ENCODE data around the gene PAIP2. TPM values are rescaled to one million over a fixed set of nuclear protein-coding genes. Genes with fewer than 3 reads are reported as not detected.
"Not testable (repeated sequence)": the region's sequence is repeated elsewhere in the genome, so short reads cannot be mapped to it uniquely, and the experiment has no call there.

Gene PAIP2
- total RNA-seq, 2 donors from 2014 or later, result 28.0 to 47.5 TPM

DNA sequence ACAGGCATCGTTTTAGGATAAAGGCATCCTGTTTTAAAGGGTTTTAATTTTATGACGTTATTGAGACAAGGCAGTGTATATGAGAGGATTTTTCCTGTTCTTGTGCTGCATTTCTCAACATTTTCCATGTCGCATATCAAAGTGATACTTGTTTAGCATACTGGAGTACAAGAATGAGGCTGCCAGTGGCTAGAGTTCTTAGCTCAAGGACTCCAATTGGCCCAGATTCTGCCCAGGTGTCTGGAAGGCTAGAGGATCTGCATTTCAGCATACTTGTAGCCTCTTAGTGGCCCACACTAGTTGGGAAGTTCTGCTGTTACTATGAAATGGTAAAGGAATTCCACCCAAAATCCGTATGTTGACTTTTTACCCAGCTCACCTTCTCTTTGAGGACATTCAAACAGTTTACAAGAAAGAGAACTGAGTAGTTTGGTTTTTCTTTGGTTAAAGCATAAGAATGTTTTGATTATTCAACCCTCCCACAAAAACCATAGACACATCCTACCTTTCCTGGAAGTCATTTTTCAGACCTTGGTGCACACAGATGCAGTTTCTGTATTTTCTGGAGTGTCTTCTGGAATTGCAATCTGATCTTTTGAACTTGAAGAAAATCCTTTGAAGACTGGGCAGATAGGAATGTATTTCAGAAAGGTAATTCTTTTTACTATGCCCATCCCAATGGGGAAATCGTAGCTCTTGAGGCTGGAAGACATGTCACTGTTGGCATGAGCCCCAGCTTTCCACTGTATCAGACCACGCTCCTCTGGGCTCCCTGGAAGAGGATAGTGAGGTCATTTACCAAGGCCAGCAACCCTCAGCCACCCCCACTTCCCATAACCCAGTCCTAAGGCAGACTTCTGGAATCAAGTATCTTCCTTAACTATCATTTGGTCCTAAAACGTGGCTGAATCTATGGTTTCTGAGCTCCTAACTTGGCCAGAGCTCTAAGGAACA lies 30.1 kb downstream of the PAIP2 start:
- intact Hi-C loops (cut with DNase I, micrococcal nuclease), result no loop called here
- DNase-seq, result no peak
- no peak for ATAC-seq

DNA sequence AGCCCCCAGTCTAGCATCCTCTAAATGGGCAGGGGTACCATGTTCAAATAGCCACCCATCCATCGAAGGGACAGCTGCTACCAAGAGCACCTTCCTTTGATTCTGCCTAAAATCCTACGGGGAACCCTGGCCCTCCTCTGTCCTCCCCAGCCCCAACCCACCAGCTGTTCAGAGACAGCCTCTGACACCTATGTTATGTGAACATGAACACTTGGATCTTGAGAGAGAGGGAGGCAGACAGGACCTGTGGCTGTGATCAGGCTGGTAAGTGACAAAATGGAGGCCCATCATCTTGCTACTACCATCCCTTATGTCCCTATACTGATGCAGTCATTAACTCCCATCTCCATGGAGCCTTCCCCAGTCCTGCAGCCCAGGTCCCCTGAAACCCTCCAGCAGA lies 33.3 kb downstream of the PAIP2 start:
- DNase-seq (no peak), ATAC-seq (no peak)
- intact Hi-C loops (cut with DNase I, micrococcal nuclease), result no loop called here

DNA sequence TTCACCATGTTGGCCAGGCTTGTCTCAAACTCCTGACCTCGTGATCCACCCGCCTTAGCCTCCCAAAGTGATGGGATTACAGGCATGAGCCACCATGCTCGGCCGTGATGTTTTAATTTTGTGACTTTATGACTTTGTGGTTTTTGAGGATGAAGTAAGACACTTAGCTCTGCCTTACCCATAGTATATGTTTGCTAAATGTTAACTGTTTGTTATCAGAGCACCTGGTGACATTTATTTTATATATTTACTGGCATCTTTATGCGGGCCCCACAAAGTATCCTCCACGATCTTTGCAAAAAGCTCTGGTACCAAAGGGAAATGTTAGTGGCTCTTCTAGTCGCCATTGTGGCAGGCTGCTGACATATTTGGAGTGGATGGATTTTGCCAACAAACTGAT lies 34.7 kb downstream of the PAIP2 start:
- intact Hi-C loops (cut with DNase I, micrococcal nuclease), result no loop called here

DNA sequence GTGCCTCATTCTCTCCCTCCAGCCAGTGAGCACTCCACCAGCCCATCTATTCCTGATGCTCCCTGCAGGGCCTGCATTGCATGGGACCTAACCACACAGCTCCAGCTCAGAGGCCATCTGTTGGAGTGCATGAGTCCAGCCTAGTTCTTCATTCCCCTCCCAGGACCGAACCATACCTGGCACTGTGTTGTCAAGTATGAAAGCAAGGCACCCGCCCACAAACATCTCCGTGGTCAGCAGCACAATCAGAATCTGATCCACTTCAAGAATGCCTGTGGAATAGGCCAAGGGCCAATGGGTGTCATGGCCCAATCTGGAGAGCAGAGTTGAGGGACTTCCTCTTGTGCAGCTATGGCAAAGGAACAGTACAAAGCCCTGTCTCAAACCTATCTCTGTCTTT lies 35.6 kb downstream of the PAIP2 start:
- ATAC-seq, result no peak
- DNase-seq, result no peak
- intact Hi-C loops (cut with DNase I, micrococcal nuclease), result no loop called here

More for the DNA sequence above, 34.7 kb downstream of the PAIP2 start:
- ATAC-seq, result no peak
- no peak for DNase-seq

DNA sequence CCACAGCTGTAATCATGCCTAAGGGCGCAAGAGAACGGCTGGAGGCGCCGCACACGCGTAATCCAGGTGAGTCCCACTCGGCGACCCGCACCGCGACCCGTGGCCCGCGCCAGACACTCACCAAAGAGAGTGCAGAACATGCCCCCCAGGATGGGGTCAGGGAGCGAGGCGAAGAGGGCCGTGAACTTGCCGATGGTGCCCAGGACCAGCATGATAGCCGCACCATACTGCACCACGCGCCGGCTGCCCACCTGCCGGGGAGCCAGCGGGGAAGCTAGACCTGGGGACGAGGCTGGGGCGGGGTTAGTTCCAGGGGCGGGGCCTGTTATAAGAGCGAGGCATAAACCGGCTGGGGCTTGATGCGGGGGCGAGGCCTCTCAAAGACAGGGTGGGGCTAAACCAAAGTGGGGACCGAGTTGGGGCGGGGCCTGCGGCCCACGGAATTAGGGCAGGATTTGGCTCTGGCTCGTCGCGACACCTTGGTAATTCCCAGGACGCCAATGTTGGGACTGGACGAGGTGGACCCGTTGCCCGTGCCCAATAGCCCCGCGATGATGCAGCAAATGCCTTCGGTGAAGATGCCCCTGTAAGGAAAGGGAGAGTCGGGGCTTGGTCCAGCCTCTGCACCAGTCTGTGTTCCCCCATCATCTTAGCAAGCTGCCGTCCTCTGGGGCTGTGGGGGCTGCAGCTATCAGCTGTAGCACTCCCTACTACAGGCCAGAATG lies 36.6 kb downstream of the PAIP2 start:
- DNase-seq (no peak), ATAC-seq (no peak)
- intact Hi-C loops (cut with DNase I, micrococcal nuclease), result no loop called here

DNA sequence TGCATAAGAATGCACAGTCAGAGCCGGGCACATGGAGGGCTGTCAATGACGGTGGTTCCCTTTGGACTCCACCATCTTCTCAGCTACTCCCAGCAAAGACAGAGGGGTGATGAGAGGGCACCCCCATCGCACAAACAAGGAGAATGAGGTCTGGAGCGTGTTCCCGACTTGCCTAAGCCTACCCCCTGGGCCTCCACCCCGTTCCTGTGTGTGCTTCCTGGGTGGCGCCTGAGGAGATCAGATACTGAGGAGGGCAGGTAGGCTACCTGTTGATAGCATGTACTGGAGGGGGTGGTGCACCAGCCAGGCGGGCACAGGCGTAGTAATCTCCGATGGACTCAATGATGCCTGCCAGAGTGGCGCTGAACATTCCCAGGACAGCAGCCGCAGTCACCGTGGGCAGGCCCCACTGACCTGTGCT lies 37.3 kb downstream of the PAIP2 start:
- ATAC-seq, result no peak
- intact Hi-C loops (cut with DNase I, micrococcal nuclease), result no loop called here
- no peak for DNase-seq

DNA sequence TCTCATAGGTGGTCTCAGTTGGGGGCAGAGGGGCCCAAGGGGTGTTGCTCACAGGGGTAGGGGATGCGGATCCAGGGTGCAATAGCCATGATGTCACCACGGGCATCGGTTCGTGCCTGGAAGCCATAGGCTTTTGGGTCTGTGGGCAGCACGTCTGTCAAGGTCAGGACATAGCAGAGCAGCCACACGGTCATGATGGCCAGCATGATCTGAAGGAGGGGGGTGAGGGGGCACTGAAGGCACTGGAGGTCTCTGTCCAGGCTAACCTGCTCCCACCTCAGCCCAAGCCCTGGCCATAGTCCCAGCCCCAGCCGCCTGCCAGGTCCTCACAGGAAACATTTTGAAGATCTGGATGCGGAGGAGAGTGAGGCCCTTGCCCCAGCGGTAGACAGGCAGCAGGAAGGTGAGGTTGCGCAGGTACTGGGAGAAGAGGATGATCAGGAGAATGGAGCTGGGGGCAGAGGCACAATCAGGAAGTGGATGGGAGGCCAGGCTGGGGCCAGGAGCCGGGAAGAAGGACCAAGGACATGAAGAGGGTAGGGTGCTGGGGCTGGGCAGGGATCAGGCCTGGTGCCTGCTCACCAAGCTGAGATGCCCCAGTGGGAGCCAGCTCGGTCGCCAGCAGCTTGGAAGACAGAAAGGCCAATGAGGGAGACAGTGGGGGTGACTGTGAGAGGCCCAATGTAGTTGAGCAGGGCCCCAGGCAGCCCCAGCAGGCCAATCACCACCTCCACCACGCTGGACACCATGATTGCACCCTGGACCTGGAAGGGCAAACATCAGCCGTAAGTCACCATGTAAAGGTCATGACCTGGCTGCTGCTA lies 38.2 kb downstream of the PAIP2 start:
- ATAC-seq (no peak), DNase-seq (no peak)
- intact Hi-C loops (cut with DNase I, micrococcal nuclease), result no loop called here

DNA sequence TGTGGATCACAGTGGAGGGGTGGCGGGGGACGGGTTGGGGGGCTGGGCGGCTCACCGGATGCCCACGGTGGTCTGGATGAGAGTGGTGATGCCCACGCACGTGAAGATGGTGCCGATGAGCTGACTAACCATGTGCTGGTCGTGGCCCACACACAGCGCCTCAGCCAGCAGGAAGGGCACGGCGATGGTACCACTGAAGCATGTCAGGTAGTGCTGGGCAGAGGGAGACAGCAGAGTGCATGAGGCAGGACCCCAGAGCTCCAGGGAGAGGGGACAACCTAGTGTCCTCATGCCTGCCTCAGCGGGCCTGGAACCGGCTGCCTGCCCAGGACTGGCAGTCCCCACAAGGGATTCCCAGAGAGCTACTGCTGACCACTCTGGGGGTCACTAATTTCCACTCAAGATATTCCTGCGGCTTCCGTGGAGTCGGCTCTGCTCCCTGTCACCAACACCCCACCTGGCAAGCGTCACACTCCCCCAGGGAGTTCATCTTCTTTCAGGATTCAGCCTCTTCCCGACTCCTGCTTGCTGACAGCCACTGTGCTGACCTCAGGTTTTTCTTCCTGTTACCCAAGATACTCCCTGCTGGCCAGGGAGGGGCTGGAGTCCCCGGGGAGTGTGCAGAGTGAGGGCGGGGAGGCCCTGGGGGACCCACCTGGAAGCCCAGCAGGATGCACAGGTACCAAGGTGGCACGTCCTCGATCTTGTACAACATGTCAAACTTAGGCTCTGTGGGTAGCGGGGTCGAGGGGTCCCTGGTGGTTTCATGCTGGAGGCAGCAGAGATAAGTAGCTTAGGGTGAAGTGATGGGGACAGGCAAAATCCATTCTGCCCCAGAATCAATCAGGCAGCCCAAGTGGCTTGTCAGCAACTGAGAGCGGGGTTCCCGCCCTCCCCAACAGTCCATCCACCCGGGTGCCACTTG lies 40.4 kb downstream of the PAIP2 start:
- ATAC-seq (peak; percentile 48), DNase-seq (no peak)
- intact Hi-C loops (cut with DNase I, micrococcal nuclease), result no loop called here

DNA sequence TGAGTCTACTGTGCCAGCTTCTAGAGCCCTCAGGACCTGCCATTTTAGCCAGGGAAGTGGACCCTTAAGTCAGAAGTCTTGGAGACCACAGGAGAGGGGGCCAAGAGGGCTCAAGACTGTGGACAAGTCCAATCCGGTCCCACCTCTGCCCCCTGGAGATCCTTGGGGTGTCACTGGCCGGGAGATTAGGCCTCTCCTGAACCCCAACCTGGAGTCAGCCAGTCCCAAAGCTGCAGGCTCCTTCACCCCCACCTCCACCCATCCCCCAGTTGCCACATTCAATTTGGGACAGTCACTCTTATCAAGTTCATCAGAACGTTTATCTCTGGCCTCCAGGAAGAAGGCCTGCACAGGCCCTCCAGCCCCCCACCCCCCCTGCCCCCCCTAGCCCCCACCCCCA lies 41.2 kb downstream of the PAIP2 start:
- no peak for DNase-seq
- no peak for ATAC-seq
- intact Hi-C loops (cut with DNase I, micrococcal nuclease), result no loop called here

DNA sequence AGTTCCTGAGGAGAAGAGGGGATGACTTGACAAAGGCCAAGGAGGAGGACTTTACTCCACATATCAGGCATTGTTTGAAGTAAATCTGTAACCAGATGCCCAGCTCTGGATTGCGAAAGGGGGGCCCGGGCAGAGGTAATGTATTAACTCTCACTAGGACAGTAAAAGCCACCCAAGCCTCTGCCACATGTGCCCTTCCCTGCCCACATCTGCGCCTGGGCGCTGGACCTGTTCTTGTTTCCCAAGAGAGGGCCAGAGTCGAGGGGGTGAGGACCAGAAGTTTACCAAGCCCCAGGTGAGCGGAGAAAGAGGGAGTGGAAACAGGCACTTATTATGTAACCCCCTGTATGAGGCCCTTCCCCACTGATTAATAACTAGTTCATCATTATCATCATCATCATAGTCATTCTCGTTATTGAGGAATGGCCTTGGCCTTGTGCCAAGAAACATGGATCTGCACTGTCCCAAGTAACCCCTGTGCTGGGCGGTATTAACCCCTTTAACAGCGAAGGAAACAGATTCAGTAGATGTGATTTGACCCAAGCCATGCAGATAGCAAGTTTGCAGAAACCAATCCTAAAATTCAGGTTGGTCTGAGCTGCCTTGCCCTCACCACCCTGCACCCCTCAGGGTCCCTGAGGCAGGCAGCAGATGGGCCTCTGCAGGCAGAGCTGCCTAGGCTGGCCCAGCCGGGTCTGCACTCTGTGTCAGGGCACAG lies 41.8 kb downstream of the PAIP2 start, which contains the start of gene SLC23A1:
Gene SLC23A1, minus strand, starts transcription at position 23 of the 718 bp plus-strand sequence. CDS start 44 bp downstream, outside the sequence.
- intact Hi-C loops (cut with DNase I, micrococcal nuclease), result no loop called here
- peak; percentile 71 for ATAC-seq
- peak; percentile 73 to 83 for DNase-seq

DNA sequence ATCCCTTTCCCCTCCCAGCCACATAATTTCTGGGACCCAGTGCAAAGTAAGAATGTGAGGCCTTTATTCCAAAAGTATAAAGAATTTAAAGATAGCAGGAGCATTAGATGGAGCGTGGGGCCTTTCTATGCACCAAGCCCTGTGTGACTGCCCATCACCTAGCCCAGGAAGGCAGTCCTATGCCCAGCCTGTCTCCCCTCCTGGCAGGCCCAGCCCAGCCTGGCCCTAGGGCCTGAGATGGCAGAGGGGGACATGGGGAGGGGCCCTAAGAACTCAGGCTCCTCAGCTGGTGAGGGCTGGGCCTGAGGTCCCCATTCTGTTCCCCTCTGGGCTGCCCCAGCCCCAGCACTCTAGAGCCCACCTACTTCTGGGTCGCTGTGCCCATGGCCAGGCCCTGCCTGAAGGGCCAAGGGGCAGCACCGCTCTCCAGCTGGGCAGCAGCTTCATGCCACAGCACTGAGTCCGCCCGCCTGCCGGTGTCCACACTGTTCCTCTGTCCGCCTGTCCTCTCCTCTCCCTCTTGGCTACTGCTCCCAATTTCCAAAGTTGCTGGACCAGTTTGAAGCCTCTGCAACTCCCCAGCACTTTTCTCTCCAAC lies 42.4 kb downstream of the PAIP2 start:
- no peak for ATAC-seq
- no peak for DNase-seq
- intact Hi-C loops (cut with DNase I, micrococcal nuclease), result no loop called here

DNA sequence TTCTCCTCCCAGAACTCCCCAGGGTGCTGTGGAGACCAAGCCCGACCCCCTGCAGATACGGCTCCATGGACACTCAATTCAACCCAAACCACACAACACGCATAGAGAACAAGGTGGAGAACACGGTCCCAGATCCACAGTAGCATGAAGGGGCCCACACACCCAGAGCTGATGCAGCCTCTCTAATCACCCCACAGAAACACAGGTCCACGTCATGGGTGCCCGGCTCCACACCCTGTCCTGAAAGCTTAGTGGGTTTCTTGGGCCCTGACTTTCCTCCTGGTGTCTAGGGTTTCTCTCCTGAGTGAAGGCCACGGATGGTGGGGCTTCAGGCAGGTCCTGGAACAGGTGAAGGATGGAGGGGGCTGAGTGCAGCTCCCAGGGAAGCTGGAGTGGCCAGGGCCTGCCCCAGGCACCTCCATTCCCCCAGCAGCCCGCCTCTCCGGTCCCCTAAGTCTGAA lies 43.0 kb downstream of the PAIP2 start:
- DNase-seq (no peak), ATAC-seq (no peak)
- intact Hi-C loops (cut with DNase I, micrococcal nuclease), result no loop called here

DNA sequence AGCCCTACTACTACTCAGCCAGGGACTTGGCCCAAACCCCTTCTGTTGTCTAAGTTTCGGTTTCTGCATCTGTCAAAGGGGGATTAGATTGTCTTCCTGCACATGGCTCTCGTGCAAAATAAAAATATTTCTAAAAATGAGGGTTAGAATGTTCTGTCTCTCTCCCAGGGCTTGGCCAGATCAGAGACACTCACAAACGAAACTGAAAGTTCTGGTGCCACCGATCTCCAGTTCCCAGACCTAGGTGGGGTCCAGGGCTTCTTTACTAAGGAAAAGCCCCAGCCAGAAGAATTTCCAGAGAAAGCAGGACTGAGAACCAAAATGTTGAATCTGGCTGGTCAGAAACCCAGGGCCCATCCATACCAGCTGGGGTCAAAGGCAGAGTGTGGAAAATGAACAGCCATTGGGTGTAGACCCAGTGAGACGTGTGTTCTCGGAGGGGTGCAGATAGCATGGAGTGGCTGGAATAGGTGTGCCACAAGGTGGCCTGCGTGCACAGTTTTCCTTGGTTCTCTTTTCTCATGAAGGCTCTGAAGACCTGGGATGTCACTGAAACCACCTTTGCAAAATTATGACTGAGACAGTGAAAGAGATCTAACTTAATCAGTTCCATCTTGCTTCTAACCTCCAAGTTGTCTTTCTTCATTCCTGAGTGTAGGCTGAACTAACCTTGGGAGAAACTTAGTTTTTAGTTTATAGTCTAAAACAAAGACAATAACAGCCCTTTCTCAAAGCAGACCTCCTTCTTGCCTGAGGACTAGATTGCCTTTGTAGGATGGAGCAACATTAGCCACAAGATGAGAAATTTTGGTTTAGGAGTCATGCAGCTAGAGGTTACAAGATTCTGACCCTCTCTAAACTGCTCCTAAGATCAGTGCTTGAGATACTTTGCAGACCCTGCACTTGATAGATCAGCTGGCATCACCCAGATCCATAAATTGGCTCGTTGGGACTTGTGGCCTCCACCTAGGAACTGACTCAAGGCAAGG lies 43.7 kb downstream of the PAIP2 start:
- DNase-seq (no peak), ATAC-seq (peak; percentile 34)
- intact Hi-C loops (cut with DNase I, micrococcal nuclease), result no loop called here

DNA sequence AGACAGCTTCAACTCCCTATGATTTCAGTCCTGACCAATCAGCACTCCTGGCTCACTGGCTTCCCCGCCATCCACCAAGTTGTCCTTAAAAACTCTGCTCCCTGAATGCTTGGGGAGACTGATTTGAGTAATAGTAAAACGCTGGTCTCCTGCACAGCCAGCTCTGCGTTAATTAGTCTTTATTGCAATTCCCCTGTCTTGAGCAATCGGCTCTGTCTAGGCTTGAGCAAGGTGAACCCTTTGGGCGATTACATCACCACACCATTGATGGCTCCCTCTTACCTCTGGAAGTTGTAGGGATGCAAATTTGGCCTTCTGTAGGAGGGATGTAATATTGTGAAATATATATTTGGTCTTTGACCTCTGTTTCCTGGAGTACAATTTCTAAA lies 44.4 kb downstream of the PAIP2 start:
- DNase-seq, result no peak
- intact Hi-C loops (cut with DNase I, micrococcal nuclease), result no loop called here
- ATAC-seq, result no peak

DNA sequence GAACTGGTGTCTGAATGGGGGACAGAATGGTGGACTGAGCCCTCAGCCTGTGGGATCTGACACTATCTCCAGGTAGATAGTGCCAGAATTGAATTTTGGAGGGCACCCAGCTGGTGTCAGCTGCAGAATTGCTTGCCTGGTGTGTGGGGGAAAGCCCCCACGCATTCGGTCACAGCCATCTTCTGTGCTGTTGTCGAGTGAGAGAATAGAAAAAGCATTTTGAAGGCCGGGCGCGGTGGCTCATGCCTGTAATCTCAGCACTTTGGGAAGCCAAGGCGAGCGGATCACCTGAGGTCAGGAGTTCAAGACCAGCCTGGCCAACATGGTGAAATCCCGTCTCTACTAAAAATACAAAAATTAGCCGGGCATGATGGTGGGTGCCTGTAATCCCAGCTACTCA lies 45.3 kb downstream of the PAIP2 start:
- ATAC-seq; DNase-seq; intact Hi-C loops (cut with DNase I, micrococcal nuclease): not testable (repeated sequence)

DNA sequence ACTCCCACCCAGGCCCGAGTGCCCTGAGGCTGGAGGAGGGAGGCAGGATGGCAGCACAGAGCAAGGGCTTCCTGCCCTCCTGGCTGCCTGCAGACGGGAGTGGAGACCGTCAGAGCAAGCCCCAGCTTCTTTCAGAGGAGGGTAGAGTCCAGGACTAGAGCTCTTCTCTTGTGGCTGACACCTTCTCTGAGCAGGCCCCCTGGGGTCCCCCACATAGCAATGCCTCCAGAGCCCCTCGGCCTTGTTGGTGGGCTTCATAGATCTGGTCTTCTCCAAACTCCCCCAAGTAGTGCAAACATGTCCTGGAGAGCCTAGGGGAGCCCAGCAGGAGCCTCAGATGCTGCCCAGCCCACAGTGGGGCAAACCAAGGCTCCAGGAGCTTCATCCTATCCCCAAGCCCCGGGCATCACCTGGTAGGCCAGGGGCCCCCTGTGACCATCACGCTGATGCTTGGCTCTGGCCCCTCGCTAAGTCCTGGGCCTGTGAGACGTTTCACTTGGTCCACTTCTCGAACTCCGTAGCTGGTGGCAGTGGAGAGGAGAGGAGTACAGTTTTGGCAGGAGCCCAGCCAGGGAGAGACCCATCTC lies 46.0 kb downstream of the PAIP2 start:
- ATAC-seq (no peak), DNase-seq (no peak)

More for the DNA sequence above, 46.0 kb downstream of the PAIP2 start:
- intact Hi-C loops (cut with DNase I, micrococcal nuclease), result no loop called here
